Loucy (cell line): Measurements from ENCODE around the gene TTC39C.

ENCODE experiments used
- H2AFZ ChIP-seq: fragments of 200-600 bp; sonication (generic); 2 replicates; pipeline ENCODE4 v1.6.0; 2016; ENCODE audit warnings: antibody characterized with exemption, mild to moderate bottlenecking, low read length, moderate library complexity
- H3F3A ChIP-seq: fragments of 200-600 bp; 2 replicates; pipeline ENCODE4 v1.6.0; 2016; ENCODE audit warnings: antibody characterized with exemption, low read depth, mild to moderate bottlenecking
- H3K27me3 ChIP-seq: fragments of 200-600 bp; sonication (generic); 2 replicates; pipeline ENCODE4 v1.6.1; 2014; ENCODE audit warnings: low read length, mild to moderate bottlenecking; ENCODE audit not compliant: insufficient read depth, poor library complexity, severe bottlenecking
- H3K36me3 ChIP-seq: fragments of 200-600 bp; sonication (generic); 2 replicates; pipeline ENCODE4 v1.6.1; 2016; ENCODE audit warnings: low read length; ENCODE audit not compliant: insufficient read depth
- H3K4me1 ChIP-seq: fragments of 200-600 bp; sonication (generic); 2 replicates; pipeline ENCODE4 v1.5.1; 2014; ENCODE audit warnings: low read length, mild to moderate bottlenecking; ENCODE audit not compliant: insufficient read depth, poor library complexity, severe bottlenecking
- H3K4me2 ChIP-seq: fragments of 200-600 bp; sonication (generic); 2 replicates; pipeline ENCODE4 v1.6.0; 2014; ENCODE audit warnings: antibody characterized with exemption, low read length, low read depth, mild to moderate bottlenecking; ENCODE audit not compliant: poor library complexity, severe bottlenecking
- H3K4me3 ChIP-seq: fragments of 200-600 bp; sonication (generic); 2 replicates; pipeline ENCODE4 v1.5.1; 2014; ENCODE audit warnings: low read length, mild to moderate bottlenecking, mixed read lengths; ENCODE audit not compliant: poor library complexity, severe bottlenecking
- H3K79me2 ChIP-seq: fragments of 200-600 bp; sonication (generic); 2 replicates; pipeline ENCODE4 v1.6.1; 2014; ENCODE audit warnings: low read length; ENCODE audit not compliant: insufficient read depth
- H3K9ac ChIP-seq: fragments of 200-600 bp; sonication (generic); 2 replicates; pipeline ENCODE4 v1.6.0; 2014; ENCODE audit warnings: mild to moderate bottlenecking, low read depth, low read length, moderate library complexity; ENCODE audit not compliant: poor library complexity, severe bottlenecking
- H3K9me2 ChIP-seq: fragments of 200-600 bp; sonication (generic); replicated peaks from 2 replicates; pipeline ENCODE4 v1.6.1; 2016; ENCODE audit warnings: low read depth, low read length, mixed read lengths
- H3K9me3 ChIP-seq: fragments of 200-600 bp; sonication (generic); 2 replicates; pipeline ENCODE4 v1.6.1; 2014; ENCODE audit warnings: mild to moderate bottlenecking, antibody characterized with exemption, low read length, low read depth; ENCODE audit not compliant: insufficient read depth
- H4K20me1 ChIP-seq: fragments of 200-600 bp; sonication (generic); 2 replicates; pipeline ENCODE4 v1.6.0; 2014; ENCODE audit warnings: antibody characterized with exemption, low read length, mild to moderate bottlenecking; ENCODE audit not compliant: insufficient read depth, poor library complexity, severe bottlenecking
- EZH2phosphoT487 ChIP-seq: fragments of 200-600 bp; IDR thresholded peaks from 2 replicates; pipeline ENCODE4 v1.6.1; 2018; ENCODE audit warnings: antibody characterized with exemption, mild to moderate bottlenecking, moderate library complexity, borderline replicate concordance
- TF ChIP-seq, protein P1 (sequence below): fragments of 200-600 bp; sonication (generic); conservative IDR thresholded peaks from 2 replicates; pipeline ENCODE4 v1.5.1; 2014; ENCODE audit warnings: mild to moderate bottlenecking, antibody characterized with exemption, low read length

TTC39C gene

DNA sequence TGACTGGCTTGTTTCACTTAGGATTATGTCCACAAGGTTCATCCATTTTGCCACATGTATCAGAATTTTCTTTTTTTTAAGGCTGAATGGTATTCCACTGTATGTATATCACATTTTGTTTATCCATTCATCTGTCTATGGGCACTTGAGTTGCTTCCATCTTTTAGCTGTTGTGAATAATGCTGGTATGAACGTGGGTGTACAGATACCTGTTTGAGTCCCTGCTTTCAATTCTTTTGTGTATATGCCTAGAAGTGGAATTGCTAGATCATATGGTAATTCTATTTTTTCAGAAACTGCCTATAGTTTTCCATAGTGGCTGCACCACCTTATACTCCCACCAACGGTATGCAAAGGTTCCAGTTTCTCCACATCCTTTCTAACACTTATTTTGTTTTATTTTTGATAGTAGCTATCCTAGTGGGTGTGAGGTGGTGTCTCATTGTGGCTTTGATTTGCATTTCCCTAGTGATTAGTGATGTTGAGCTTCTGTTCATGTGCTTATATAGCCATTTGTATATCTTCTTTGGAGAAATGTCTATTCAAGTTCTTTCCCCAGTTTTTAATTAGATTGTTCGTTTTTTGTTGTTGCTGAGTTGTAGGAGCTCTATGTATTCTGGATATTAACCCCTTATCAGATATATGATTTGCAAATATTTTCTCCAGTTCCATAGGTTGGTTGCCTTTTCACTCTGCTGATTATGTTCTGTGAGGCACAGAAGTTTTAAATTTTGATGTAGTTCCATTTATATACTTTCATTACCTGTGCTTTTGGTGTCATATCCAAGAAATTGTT lies 40.7 kb downstream of the TTC39C start:
- H3K79me2 ChIP-seq = peaks cover 57% of the 10 kb centered on the region
- H3K27me3 ChIP-seq = no peaks in the 10 kb centered on the region

DNA sequence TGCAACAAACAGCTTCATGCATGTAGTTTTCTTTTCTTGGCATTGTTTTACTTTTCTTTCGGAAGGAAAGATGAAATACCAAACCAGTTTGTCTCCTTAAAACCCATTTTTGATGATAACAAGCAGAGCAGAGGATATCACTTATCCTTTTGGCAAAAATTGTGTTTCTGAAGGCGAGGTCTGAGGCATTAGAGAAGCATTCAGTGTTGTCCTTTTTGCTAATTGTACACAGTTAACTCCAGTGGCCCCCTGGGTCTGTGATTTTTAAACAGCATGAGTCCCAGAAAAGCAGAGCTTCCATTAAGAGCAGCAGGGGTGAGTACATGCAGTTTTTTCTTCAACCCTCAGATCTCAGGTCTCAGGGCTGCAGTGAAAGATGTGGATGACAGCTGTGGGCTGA lies 41.3 kb downstream of the TTC39C start:
- peaks cover 12% of the 10 kb centered on the region for H3K4me1 ChIP-seq
- H3K9me2 ChIP-seq = no peaks in the 10 kb centered on the region
- H3K4me3 ChIP-seq = no peak overlapping the region
- TF ChIP-seq, protein P1, sequence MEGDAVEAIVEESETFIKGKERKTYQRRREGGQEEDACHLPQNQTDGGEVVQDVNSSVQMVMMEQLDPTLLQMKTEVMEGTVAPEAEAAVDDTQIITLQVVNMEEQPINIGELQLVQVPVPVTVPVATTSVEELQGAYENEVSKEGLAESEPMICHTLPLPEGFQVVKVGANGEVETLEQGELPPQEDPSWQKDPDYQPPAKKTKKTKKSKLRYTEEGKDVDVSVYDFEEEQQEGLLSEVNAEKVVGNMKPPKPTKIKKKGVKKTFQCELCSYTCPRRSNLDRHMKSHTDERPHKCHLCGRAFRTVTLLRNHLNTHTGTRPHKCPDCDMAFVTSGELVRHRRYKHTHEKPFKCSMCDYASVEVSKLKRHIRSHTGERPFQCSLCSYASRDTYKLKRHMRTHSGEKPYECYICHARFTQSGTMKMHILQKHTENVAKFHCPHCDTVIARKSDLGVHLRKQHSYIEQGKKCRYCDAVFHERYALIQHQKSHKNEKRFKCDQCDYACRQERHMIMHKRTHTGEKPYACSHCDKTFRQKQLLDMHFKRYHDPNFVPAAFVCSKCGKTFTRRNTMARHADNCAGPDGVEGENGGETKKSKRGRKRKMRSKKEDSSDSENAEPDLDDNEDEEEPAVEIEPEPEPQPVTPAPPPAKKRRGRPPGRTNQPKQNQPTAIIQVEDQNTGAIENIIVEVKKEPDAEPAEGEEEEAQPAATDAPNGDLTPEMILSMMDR = no peak
- no peak for TF ChIP-seq EZH2phosphoT487
- H4K20me1 ChIP-seq = peaks cover 23% of the 10 kb centered on the region
- H3K79me2 ChIP-seq = peaks cover 56% of the 10 kb centered on the region
- H2AFZ ChIP-seq = no peak overlapping the region
- H3K4me2 ChIP-seq = no peak overlapping the region
- H3F3A ChIP-seq = no peaks in the 10 kb centered on the region
- no peaks in the 10 kb centered on the region for H3K27me3 ChIP-seq
- H3K9me3 ChIP-seq = no peaks in the 10 kb centered on the region
- no peaks in the 10 kb centered on the region for H3K36me3 ChIP-seq
- H3K9ac ChIP-seq = no peak overlapping the region

More for the DNA sequence above, 40.7 kb downstream of the TTC39C start:
- Histone ChIP-seq H3K36me3 (no peaks in the 10 kb centered on the region), H3K9me2 (no peaks in the 10 kb centered on the region), H4K20me1 (peaks cover 23% of the 10 kb centered on the region), H3K4me2 (no peak overlapping the region), H3F3A (no peaks in the 10 kb centered on the region), H2AFZ (no peak overlapping the region), H3K9me3 (no peaks in the 10 kb centered on the region), H3K4me3 (no peak overlapping the region), H3K9ac (no peak overlapping the region), H3K4me1 (peaks cover 12% of the 10 kb centered on the region)
- TF ChIP-seq EZH2phosphoT487 = no peak
- TF ChIP-seq, protein P1 = no peak

DNA sequence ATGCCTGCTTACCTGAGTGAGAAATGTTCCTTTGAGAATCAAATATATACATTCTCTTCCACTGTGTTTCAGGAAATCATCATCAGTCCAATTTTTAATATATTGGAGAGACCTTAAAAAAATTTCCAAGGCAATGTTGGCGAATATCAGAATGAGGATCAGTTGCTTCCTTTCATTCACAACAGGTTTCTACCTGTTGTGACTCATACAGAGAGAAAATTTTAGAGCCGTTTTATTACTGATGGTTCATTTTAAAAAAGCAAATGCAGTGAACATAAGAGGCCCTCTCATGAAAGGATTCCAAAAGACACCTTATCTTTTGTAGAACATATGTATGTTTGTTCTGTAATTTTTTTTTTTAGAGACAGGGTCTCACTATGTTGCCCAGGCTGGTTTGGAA lies 42.0 kb downstream of the TTC39C start:
- Histone ChIP-seq H3K79me2 (peaks cover 53% of the 10 kb centered on the region), H4K20me1 (peaks cover 23% of the 10 kb centered on the region), H3F3A (no peaks in the 10 kb centered on the region)

More for the DNA sequence above, 42.0 kb downstream of the TTC39C start:
- Histone ChIP-seq H3K36me3 (no peaks in the 10 kb centered on the region), H3K9ac (no peak overlapping the region), H3K27me3 (no peaks in the 10 kb centered on the region), H3K9me3 (no peaks in the 10 kb centered on the region), H2AFZ (no peak overlapping the region), H3K4me3 (no peak overlapping the region), H3K4me2 (no peak overlapping the region), H3K4me1 (peaks cover 12% of the 10 kb centered on the region), H3K9me2 (no peaks in the 10 kb centered on the region)
- TF ChIP-seq, protein P1 = no peak
- no peak for TF ChIP-seq EZH2phosphoT487
